Mesothelial cell of epicardium (in vitro differentiated cells): ENCODE data around the gene TMEM176A. TPM values are rescaled to one million over a fixed set of nuclear protein-coding genes. Genes with fewer than 3 reads are reported as not detected.
A peak's percentile ranks its signal among the peaks of the same experiment; 100 is the strongest.

Experiments
- DNase-seq, 2 experiments: peaks; one replicate each; pipeline ENCODE4 v3.0.0; 2021; ENCODE audit warnings: low spot score in 2 of 2; ENCODE audit not compliant: unreplicated experiment in 2 of 2
- H3K27ac Mint-ChIP-seq: 2 replicates; pipeline ENCODE4 v1.8.0; 2021; ENCODE audit warnings: mixed read lengths
- H3K27me3 Mint-ChIP-seq: 2 replicates; pipeline ENCODE4 v1.8.0; 2021; ENCODE audit warnings: low read depth, mixed read lengths
- H3K36me3 Mint-ChIP-seq: 2 replicates; pipeline ENCODE4 v1.8.0; 2021; ENCODE audit warnings: mixed read lengths
- H3K4me1 Mint-ChIP-seq: 2 replicates; pipeline ENCODE4 v1.8.0; 2021; ENCODE audit warnings: mixed read lengths
- H3K4me3 Mint-ChIP-seq: 2 replicates; pipeline ENCODE4 v1.8.0; 2021; ENCODE audit warnings: mild to moderate bottlenecking, moderate library complexity, mixed read lengths
- H3K9me3 Mint-ChIP-seq: 2 replicates; pipeline ENCODE4 v1.8.0; 2021; ENCODE audit warnings: mixed read lengths
- total RNA-seq: library from RNA; stranded (reverse); gene quantifications from 3 replicates; pipeline ENCODE4 v1.2.1, GENCODE V29; 2021
- TF ChIP-seq, protein P1 (sequence below): fragments of 200-600 bp; sonication (generic); IDR thresholded peaks from one replicate; pipeline ENCODE4 v1.5.0; 2021; ENCODE audit warnings: antibody characterized with exemption; ENCODE audit not compliant: unreplicated experiment

Gene TMEM176A
- total RNA-seq, 1 donor from 2014 or later, result 2.5 TPM

DNA sequence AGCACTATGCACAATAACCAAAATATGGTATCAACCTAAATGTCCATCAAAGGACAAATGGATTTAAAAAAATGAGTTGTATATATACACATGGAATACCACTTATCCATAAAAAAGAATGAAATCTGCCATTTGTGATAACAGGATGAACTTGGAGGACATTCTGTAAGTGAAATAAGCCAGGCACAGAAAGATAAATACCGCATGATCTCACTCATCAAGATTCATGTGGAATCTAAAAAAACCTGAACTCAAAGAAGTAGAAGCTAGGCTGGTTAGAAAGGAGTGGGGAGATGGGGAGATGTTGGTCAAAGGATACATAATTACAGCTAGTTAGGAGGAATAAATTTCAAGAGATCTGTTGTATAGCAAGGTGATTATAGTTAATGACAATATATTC lies 34.5 kb downstream of the TMEM176A start:
- Mint-ChIP-seq H3K4me1 (no peaks in the 10 kb centered on the region), H3K9me3 (peaks cover 10% of the 10 kb centered on the region), H3K27me3 (peaks cover 12% of the 10 kb centered on the region), H3K36me3 (no peaks in the 10 kb centered on the region), H3K27ac (no peak overlapping the region), H3K4me3 (no peak overlapping the region)
- TF ChIP-seq, protein P1, sequence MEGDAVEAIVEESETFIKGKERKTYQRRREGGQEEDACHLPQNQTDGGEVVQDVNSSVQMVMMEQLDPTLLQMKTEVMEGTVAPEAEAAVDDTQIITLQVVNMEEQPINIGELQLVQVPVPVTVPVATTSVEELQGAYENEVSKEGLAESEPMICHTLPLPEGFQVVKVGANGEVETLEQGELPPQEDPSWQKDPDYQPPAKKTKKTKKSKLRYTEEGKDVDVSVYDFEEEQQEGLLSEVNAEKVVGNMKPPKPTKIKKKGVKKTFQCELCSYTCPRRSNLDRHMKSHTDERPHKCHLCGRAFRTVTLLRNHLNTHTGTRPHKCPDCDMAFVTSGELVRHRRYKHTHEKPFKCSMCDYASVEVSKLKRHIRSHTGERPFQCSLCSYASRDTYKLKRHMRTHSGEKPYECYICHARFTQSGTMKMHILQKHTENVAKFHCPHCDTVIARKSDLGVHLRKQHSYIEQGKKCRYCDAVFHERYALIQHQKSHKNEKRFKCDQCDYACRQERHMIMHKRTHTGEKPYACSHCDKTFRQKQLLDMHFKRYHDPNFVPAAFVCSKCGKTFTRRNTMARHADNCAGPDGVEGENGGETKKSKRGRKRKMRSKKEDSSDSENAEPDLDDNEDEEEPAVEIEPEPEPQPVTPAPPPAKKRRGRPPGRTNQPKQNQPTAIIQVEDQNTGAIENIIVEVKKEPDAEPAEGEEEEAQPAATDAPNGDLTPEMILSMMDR, result no peak
- DNase-seq, result no peak

DNA sequence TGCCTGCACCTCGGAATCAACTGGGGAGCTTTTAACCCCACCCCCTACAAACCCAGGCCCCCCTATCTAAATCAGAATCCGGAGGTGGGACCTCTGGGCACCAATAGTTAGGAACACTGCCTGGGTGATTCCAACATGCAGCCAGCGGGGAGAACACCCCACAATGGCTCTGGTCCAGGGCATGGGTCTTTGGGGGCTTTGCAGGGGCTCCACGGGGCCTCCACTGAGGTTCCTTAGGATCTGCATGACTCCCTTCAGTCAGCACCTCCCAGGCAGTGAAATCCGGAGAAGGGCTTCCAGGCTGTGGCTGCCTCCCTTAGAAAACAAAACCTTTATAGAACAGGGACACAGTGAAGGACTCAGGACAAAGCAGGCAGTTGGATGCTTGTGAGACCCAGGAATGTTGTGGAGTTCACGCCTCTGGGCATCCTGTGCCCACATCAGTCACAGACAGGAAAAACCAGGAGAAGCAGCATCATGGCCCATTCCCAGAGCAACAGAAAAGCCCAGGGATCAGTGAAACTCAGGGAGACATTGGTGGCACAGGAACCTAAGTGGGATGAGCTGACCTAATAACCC lies 35.2 kb downstream of the TMEM176A start:
- no peak overlapping the region for H3K4me3 Mint-ChIP-seq
- no peak overlapping the region for H3K27ac Mint-ChIP-seq
- peaks cover 17% of the 10 kb centered on the region for H3K27me3 Mint-ChIP-seq
- no peaks in the 10 kb centered on the region for H3K4me1 Mint-ChIP-seq
- H3K9me3 Mint-ChIP-seq, result peaks cover 10% of the 10 kb centered on the region
- no peak for DNase-seq
- TF ChIP-seq, protein P1, result no peak
- H3K36me3 Mint-ChIP-seq, result no peaks in the 10 kb centered on the region

DNA sequence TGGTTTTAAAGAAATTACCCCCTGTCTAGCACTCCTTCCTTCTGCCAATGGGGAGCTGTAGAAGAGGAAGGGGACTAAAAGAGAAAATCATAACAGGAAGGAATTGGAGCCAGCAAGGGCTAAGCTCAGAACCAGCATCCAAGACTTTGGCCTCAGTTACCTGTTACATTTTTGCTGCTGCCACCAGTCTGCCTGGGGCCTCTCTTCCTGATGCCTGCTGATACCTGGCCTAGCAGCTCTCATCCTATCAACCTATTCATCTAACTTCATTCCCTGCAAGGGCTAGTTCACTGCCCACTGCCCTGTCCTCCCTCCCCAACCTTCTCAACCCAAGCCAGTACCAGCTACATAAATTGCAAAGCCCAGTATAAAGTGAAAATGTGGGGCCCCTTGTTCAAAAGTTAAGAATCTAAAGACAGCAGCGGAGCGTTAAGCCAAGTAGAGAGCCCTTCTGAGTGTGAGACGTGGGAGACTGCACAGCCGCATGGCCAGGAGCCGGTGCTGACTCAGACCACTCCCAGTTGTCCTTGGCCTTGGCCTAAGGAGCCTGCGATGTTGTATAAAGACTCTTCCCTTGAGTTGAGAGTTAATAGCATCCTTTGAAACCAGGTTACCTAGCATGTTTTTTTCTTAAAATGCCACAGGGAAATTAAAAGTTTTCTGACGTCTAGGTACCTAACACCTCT lies 38.5 kb downstream of the TMEM176A start:
- Mint-ChIP-seq H3K27ac (no peak overlapping the region), H3K36me3 (no peaks in the 10 kb centered on the region), H3K9me3 (peaks cover 2% of the 10 kb centered on the region), H3K4me1 (no peaks in the 10 kb centered on the region), H3K27me3 (peaks cover 17% of the 10 kb centered on the region), H3K4me3 (no peak overlapping the region)
- TF ChIP-seq, protein P1, result no peak
- DNase-seq, result peak in 1 of 2 experiments; percentile 19

DNA sequence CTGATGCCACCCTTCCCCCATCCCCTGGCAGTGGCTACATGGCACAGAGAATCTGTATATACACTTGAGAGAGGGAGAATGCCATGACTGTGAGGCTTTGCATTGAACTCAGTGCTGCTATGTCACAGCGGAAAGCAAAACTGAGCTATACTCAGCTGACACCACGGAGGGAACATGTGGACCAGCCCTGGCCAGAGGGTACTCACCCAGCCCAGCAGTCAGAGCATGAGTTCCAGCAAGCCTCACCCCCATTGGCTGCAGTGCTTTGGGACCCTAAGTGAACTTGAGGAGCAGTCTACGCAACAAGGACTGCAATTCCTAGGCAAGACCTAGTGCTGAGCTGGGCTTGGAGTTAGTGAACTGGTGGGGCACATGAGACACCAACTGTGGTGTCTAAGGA lies 41.4 kb downstream of the TMEM176A start:
- H3K36me3 Mint-ChIP-seq, result no peaks in the 10 kb centered on the region
- peaks cover 23% of the 10 kb centered on the region for H3K27me3 Mint-ChIP-seq
- no peak overlapping the region for H3K27ac Mint-ChIP-seq
- TF ChIP-seq, protein P1, result no peak
- H3K4me3 Mint-ChIP-seq, result no peak overlapping the region
- DNase-seq, result no peak
- H3K9me3 Mint-ChIP-seq, result no peaks in the 10 kb centered on the region
- no peaks in the 10 kb centered on the region for H3K4me1 Mint-ChIP-seq

DNA sequence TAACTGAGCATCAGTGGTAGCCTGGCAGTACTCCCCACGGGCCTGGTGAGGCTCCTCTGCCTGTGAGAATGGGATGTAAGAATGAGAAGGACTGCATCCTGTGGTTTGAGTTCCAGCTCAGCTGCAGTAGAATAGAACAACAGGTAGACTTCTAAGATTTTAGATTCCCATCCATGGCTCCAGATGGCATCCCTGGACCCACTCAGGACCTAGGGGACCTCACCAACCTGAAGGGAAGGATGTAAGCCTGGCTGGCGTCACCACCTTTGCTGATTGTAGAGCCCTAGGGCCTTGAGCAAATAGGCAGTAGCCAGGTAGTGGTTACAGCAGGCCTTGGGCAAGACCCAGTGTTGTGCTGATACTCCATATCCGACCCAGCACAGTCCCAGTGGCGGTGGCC lies 42.1 kb downstream of the TMEM176A start:
- Mint-ChIP-seq H3K27me3 (peaks cover 27% of the 10 kb centered on the region), H3K9me3 (no peaks in the 10 kb centered on the region), H3K4me3 (no peak overlapping the region), H3K36me3 (no peaks in the 10 kb centered on the region), H3K27ac (no peak overlapping the region), H3K4me1 (no peaks in the 10 kb centered on the region)
- DNase-seq, result no peak
- TF ChIP-seq, protein P1, result no peak
